Fibroblast of upper back skin (primary cell): Measurements from ENCODE around the gene CYGB.

ENCODE experiments used
- DNase-seq: peaks from one replicate; pipeline ENCODE4 v3.0.0-alpha.2; 2013

CYGB gene

DNA sequence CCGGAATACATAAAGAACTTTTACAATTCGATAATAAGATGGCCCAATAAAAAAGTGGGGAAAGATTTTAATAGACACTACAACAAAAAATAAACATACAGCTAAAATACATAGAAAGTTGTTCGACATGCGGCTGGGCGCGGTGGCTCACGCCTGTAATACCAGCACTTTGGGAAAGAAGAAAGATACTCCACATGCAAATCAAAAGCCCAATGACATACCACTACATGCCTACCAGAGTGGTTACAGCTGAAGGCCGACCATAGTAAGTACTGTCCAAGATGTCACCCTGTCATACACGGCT is 11.7 kb upstream of the CYGB start:
- DNase-seq = no peak

DNA sequence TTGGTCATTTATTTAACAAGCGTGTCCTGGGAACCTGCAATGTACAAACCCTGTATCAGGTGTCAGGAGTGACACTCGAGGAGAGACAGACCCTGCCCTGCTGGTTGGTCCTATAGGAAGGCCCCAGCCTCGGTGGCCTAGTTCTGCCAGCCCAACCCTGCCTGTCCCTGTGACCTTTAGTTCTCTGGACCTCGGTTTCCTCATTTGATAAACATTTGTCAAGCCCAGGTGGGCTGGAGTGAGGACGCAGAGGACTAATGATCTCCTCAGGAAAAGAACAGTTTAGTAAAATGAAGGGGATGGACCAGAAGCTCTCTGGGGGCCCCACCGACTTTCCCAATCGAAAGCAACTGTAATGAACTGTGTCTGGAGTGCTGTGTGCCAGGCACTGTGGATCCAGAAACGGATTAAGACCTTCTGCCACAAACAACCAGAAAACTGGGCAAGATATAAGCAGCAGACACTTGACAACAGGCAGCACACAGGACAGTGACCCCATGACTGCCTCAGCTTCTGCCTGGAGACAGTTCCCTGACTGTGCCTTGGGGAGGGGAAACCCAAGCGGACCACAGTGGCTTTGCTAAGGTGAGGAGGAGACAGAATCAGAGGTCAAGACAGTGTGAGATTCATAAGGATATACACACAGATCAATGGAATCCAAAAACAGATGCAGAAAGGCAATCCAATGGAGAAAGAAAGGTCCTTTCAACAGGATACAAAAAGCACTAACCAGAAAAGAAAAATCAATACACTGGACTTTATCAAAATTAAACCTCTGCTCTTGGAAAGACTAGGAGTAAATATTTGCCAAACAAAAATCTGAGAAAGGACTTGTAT is 11.1 kb upstream of the CYGB start:
- no peak for DNase-seq

DNA sequence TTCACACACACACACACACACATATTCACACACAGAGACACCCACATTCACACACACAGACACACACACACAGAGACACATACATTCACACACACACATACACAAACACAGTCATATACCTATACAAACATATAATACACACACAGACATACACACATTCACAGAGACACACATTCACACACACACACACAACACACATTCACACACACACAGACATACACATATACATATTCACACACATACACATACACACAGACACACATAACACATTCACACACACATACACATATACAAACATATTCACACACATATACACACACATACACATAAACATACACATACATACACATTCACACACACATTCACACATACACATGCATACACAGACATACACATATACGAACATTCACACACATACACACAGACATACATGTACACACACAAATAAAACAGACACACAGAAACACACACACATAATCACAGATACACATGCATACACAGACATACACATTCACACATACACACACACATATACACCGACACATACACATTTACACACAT is 10.2 kb upstream of the CYGB start:
- DNase-seq = no peak

DNA sequence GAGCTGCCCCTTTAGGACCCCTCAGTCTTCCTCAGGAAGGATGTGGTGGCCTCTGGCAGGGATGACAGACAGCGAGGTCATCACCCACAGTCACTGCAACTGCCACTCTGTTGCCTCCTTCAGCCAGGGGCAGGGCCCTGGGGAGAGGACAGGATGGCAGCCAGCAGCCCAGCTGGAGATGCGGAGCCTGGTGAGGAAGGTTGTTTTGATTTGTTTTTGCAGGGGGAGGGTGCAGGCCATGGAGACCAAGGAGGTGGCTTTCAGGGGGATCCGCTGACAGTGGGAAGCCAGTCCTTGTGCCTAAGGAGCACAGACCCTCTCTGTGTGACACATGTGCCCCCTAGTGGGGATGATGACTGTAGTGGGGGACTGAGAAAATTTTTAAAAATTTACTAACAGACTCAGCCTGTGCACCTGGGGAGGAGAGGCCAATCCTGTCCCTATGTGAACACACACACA is 9.7 kb upstream of the CYGB start:
- peak; percentile 67 for DNase-seq

DNA sequence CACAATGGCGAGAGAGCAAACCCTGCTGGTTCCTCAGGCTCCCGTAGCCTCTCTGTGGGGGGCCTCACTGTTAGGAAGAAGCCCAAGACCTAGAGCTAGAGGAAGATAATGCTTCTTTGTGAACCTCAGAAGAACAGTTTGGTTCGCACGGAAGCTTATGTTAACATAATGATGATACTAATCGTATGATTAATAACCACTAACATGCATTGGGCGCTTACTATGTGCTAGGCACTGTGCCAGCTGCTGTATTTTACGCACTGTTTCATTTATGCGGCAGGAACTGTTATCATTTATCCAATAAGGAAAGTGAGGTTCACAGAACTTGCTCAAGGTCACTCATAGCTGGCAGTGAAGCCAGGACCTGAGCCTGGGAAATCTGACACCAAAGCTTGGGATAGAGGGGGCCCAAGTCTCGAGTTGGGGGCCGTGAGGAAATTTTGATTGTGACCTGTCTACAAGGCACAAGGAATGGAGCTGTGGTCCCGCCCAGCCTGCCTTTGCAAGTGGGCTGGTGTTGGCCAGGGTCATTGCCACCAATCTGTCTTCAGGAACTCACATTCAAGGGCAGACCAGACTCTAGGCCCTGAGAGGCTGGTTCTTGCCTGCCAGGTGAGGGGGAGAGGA is 9.2 kb upstream of the CYGB start:
- peak; percentile 94 for DNase-seq

DNA sequence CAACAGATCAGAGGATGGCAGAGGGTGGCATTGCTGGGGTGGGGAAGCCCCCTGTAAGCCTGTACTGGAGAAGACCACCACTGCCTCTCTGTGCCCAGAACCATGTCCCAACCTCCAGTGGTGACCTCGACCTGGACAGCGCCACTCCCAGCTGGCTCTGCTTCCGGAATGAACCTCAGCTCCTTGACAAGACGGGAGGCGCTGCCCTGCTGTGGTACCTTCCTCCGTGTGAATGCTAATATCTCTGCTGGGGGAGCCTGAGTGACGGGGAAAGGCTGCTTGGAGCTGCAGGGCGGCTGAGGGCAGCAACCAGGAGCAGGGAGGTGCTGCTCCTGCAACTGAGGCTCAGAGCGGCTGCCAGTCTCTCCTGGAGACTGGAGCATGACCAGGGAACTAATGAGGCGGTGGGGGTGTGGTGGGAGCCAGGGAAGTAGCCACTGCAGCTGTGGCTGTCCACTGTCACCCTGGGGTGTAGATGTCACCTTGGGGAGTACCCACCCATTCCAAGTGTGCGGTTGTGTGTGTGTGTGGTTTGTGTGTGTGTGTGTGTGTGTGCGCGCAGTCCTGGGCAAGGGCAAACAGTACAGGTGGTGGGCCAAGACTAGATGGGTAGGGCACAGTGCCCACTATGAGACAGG is 8.5 kb upstream of the CYGB start:
- DNase-seq = no peak

DNA sequence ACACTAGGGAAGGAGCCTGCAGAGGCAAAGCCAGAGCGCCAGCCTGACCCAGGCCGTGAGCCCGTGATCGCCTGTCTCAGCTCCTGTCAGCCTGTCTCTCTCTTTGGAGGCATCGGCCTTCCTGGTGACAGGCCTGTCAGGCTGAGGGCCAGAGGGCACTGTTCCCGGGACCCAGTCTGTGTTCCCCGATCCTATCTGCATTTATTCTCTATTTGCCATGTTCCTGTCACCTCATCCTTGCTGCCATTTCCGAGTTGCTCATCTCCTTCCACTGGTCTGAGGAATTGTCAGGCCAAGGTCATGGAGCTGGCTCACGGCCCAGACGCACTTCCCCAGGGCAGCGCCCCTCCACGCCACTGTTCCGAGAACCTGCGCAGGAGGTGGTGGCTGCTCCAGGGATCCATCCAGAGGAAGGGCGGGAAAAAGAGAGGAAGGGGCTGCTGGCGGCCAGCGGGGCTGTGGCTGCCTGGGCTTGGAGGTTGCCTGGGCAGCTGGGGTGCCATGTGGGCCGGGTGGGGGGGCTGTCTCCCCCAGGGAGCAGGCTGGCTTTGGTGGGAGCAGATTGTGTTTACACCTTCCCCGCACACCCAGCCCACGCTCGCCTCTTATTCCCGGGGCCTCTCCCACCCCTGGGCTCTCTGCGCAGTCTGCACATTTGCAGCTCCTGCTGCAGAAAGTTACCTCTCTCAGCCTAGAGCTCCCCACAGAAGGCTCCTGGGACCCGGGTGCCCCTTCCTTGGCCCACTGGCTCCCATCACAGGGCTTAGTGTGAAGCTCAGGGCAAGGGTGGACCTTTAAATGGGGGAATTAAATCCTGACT is 7.2 kb upstream of the CYGB start:
- no peak for DNase-seq

DNA sequence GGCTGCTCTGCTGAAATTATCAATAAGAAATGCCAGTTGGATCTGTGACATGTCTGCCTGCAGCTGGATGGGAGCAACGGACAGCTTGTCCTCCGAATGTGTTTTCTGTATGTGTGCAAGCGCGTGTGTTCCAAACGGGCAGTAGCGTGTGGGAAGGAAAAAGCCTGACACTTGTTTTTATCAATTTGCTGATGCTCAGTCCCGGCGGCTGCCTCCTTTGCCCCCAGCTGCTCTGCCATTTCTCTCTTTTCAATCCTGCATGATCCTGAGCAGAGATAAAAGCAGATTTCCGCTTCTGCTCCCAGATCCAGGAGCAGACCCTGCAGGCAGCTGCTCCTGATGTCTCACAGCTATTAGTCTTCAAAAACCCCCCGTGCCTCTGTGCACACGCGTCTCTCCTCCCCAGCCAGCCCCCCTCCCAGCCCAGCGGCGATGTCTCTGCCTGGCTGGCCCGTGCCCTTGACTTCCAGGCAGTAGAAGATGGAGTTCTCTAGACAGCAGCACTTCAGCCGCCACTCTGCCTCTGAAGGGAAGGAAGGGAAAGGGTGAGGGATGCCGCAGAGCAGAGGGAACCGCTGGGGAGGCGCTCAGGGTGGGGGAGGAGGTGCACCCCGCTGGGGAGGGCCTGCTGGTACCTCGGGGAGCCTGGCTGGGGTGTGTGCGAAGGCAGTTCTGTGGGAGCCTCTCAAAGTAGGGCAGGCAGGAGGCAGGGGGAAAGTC is 6.5 kb upstream of the CYGB start:
- DNase-seq = no peak

DNA sequence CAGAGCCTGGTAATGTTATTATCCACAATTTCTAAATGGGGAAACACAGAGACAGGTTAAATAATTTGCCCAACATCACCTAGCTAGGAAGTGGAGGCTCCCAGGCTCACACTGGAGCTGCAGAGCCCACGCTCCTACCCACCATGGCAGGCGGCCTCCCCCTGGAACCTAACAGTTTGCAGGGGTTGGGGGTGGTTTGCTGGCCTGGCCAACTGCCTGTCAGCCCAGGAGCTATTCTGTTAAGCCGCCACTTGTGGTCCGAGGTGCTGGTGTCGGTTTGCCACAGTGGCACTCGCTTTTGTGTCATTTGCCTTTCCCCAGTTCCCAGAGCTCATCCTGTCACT is 5.9 kb upstream of the CYGB start:
- DNase-seq = no peak

DNA sequence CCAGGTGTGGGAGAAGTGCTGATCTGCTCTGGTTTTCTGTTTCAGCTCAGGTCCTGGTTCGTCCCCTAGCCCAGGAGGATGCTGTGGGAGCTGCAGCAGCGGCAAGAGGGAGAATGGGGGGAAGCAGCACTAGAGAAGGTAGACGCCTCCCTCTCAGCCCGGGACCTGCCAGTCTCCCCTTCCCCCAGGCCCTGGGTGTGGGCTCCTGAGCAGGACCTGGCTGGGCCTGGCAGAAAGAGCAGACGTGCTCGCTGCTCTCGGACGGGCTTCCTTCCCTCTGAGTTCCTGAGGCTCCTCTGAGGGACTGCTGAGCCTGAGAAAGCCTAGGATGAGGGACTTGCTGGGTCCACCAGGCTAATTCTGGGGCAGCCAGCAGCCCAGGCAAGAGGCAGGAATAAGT is 5.5 kb upstream of the CYGB start:
- DNase-seq = no peak

DNA sequence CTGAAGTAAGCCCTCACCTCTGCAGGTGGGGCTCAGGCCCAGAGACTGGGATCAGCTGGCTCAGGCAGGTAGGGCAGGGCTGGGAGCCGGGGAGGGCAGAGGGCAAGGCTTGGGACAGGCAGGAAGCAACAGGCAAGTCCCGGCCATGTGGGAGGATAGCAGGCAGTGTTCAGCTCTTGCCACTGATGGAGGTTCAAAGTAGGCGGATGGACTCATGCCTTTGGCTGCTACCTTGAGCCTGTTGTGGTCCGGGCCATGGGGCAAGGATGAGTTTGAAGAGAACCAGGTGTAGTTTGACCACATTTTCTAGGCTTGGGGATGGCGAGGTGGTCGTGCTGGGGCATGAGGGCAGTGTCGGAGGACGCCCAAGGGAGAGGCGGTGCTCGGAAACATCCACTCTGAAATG is 5.1 kb upstream of the CYGB start:
- no peak for DNase-seq

DNA sequence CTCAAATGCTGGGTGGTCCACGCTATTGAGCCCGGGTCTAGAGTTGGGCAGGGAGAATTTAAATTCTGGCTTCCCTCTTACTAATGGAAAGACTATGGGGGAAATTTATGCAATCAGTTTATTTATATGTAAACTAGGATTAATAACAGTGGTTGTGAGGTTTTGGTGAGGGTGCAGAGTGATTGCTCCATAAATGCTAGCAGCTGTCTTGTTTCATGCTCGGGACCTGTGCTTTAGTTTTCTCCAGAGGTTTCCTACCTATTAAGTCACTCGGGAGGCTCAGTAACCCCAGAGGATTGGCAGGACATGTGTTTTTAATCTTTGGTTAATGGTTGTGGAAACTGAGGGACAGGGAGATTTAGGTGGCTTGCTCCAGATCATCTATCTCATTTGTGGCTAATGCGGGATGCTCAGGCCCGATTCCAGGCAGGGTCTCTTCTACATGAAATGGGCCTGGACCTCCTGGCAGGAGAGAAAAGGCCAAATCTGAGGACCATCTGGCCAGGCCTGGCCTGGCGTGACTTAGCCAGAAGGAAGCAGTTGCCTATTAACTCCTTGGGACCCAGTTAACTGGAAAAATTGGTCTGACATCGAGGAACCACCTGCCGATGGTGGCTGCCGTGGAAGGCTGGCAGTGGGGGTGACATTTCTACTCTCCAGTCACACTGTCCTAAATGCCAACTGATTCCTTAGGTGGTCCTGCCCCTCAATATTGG is 4.4 kb upstream of the CYGB start:
- DNase-seq = no peak

DNA sequence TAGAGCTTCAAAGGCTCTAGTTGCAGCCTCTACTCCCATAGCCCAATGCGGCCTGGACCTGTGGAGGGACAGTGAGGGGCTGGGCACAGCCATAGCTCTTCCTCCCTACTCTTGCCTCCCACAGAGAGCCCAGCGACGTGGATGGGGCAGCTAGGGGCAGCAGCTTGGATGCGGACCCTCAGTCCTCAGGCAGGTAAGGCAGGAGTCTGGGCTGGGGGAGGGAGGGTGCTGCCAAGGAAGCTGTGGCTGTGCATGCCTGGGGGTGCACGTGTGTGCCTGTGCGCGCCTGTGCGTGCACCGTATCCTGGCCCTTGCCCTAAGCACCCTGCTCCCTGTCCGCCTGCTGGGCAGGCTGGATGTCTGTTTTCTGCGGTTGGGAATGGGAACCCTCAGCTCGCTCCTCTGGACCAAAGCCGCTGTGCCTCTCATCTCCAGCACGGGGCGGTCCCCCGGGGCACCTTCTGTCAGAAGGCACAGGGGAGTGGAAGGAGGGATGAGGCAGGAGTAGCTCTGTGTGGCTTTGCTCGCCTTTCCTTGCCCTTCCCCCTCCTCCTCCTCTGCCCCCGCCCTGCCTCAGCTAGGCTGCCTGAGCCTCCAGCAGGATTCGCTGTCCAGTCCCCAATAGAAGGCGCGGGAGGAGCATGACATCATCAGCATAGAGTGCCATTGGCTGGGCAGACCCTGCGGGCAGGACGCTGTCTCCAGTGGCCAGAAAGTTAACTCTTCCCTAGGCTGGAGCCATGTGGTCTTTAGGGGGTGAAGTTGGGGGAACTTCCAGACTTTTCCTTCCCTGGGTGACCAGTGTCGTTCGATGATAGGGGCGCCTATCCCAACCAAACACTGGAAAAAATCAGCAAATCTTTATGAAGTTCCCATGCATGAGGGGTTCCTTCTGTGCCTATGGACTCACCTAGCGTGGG is 3.1 kb upstream of the CYGB start:
- DNase-seq = peak; percentile 96

DNA sequence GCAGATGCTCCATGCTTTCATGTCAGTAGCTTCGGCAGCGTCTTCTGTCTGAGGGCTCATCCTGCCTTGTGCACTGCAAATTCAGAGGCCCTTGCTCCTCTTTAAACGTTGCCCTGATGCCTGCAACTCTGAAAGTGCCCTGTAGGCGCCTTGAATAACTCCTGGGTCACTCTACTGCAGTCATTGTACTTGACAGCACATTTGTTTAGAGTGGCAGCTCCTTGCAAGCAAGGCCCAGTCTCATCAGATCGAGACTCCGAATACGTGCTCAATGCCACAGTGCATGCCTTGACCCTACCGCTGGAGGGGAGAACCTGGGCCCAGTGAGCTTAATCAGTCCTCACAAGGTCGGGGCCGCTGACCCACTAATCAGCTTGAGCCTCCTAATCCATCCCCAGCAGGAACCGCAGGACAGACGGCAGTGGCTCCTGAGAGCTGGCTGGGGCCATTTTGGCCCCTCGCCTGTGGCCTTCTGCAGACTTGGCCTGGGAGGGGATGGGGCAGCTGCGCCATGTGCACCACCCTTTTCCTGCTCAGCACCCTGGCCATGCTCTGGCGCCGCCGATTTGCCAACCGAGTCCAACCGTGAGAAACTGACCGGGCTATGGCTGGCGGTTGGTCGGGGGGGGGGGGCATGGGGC is 2.2 kb upstream of the CYGB start, which contains the start of gene PRCD:
Gene PRCD, plus strand, starts transcription at position 414 of the 641 bp plus-strand sequence. Its CDS starts 98 bp downstream, at position 512.
- no peak for DNase-seq

DNA sequence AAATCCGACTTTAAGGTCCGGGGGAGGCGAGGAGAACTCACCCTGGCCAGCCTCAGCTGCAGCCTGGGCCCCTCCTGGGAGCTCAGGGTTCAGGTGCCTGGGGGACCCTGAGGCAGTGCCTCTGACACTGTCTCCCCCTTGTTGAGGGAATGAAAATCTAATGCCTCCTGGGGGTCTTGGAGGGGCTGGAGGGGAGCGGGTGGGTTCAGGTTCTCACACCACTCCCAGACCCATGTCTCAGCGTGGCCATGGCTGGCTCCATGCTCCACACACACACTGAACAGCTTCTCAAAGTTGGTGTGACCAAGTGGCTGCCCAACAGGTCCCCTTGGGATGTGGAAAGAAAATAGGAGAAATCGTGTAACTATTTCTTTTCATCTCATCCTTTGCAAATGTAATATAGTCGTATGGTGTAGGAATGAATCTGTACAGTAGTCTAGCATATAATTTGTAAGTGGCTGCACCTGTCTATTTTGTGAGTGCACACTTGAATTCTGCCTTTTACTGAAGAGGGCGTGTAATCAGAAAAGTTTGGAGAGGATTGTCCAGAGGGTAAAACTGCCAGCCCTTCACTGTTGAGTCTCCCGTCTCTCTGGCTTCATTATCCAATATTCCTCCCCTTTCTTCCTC is 1.5 kb upstream of the CYGB start:
- no peak for DNase-seq

DNA sequence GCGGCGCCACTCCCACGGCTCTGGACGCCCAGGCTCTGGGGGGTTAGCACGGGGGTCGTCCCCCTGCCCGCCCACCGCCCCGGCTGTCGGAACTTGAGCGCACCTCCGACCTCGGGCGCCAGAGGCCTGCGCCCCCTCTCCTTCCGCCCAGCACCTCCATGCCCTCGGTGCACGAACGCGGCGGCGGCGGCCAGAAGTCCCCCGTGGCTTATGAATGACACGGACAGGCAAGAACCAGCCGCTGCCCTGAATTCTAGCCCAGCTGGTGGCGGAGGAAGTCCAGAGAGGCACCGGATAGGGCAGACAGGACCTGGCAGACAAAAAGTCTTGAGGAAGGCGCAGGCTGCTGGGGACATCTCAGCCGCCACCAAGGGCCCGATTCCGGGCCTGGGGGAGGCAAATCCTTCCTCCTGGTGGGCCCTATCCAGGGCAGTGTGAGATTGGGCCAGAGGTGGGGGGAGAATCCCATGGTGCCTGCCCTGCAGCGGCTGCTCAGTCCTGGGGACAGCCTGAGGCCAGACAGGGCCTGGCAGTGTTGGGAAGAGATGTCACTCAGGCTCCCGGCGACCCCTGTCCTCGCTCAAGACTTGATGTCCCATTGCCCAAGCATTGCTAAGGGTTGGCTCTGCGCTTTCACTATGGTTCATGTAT is 897 bp upstream of the CYGB start:
- no peak for DNase-seq

DNA sequence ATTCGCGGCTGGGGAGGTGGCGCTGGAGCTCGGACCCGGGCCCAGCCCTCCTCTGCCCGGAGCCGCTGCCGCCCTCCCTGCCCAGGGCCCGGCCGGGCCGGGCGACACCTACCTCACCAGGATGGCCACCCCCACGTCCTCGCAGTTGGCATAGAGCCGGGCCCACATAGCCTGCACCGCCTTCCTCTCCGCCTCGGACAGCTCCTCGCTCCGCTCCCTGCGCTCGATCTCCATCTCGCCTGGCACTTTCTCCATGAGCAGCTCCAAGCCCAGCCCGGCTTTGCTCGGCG is 276 bp downstream of the CYGB start:
- no peak for DNase-seq

DNA sequence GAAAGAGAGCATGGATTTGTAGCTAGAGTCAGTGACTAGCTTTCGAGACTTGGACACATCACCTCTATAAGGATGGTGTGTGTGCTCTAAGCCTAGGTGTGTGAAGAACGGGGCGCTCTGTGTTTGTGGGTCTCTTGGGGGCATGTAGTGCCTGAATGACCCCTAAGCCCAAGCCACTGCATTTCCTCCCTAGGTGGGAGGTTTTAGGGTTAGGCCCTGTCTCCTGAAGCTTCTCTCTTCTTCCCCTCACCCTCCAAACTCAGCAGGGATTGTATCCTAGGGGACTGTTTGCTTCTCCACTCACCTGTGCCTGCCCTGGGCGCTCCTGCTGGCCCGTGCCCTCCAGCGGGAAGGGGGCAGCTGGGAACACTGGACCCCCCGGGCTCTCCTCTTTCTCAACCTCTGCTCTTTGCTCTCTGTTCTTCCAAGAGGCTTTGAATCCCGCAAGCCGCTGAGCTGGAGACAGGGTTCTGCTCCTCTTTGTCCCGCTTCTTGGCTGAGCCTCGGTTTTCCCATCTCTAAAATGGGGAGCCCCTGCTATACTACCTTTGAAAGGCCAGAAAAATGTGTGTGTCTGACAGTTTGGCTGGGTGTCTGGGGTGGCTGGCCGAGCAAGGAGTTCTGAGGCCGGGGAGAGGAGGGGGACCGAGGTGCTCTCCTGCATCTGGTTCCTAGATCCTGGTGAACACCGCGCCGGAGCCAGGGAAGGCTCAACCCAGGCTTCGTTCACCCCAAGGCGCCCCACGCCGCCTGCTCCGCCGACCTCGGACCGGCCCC is 810 bp downstream of the CYGB start:
- no peak for DNase-seq
